HG03095 (cell line): Measurements from ENCODE around the gene KRTAP1-1.
"Not testable (repeated sequence)": the region's sequence is repeated elsewhere in the genome, so short reads cannot be mapped to it uniquely, and the experiment has no call there.

ENCODE experiments used
- ATAC-seq: cut with Tn5 transposase; IDR thresholded peaks from one replicate; pipeline ENCODE4 v1.9.1; 2021; ENCODE audit warnings: moderate library complexity; ENCODE audit not compliant: unreplicated experiment

KRTAP1-1 gene

DNA sequence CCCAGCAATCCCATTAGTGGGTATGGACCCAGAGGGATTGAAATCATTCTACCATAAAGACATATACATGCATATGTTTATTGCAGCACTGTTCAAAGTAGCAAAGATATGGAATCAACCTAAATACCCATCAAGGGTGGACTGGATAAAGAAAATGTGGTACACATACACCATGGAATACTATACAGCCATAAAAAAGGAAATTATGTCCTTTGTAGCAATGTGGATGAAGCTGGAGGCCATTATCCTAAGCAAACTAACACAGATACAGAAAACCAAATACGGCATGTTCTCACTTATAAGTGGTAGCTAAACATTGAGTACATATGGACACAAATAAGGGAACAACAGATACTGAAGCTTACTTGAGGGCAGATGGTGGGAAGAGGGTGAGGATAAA lies 16.3 kb upstream of the KRTAP1-1 start:
- ATAC-seq = no peak

DNA sequence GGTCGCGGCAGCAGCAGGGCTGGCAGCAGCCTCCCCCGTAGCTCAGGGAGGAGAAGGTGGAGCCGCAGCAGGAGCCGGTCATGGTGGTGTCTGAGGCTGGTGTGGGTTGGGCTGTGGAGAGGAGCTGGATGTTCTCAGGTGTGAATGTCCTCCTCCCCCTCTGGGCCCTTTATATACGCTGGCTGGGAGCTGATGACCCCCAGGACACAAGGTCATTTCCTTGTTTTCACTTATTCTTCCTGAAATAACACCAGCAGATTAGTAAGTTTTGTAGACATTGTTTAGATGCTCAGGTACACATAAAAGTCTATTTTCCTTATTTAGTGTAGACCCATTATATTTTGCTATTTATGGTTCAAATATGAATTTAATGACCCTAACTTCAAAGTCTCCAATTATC lies 13.9 kb upstream of the KRTAP1-1 start, which contains the start of gene KRTAP2-2:
TSS of gene KRTAP2-2 (minus strand) at position 101 of the 400 bp plus-strand sequence. CDS start at position 82, 19 bp downstream.
- not testable (repeated sequence) for ATAC-seq

GRCh38 chr17:41054556-41054955 lies 13.3 kb upstream of the KRTAP1-1 start:
- not testable (repeated sequence) for ATAC-seq

DNA sequence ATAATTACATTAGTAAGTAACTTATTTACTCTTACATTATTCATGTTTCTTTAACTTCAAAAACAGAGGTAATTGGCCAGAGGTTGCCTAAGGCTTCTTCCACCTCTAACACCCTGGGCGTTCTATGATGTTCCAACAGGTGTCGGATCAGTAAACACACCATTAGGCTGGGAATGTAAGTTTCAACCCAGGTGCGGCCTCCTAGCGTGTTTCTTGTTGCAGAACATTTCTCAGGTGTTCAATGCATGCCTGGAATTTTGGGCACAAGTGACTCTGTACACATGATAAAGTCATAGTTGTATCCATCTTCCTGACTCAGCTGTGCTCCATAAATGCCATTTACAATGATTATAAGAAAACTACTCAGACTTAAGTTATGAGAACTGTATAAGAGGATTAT lies 12.8 kb upstream of the KRTAP1-1 start:
- ATAC-seq = no peak

GRCh38 chr17:41052566-41052965 lies 11.3 kb upstream of the KRTAP1-1 start:
- ATAC-seq = no peak

- ATAC-seq = no peak
These were observed 7.9 kb upstream of the KRTAP1-1 start for GRCh38 chr17:41049110-41049509.

- ATAC-seq = no peak
These were observed 7.2 kb upstream of the KRTAP1-1 start for GRCh38 chr17:41048441-41048840.

GRCh38 chr17:41046735-41047465 lies 5.7 kb upstream of the KRTAP1-1 start, which contains the start of gene KRTAP2-1:
TSS of gene KRTAP2-1 (minus strand) at chr17:41047316. CDS start at chr17:41047267, 49 bp downstream.
- not testable (repeated sequence) for ATAC-seq

DNA sequence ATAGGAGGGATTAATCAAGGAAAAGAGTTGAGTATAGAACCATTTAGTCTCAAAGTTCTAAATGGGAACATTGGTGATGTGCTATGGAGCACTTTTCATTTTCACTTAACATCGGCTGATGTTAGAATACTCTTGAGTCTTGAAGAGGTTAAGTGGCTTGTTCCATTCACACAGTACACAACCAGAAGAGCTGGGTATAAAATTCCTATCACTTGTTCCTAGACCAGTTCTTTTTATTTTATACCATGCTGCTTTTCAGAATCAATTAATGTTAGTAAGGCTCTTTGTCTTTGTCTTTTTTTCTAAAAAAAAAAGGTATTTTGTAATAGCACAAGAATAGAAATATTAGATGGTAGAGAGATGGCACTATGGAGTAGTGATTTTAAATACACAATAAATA lies 1.7 kb upstream of the KRTAP1-1 start:
- no peak for ATAC-seq

DNA sequence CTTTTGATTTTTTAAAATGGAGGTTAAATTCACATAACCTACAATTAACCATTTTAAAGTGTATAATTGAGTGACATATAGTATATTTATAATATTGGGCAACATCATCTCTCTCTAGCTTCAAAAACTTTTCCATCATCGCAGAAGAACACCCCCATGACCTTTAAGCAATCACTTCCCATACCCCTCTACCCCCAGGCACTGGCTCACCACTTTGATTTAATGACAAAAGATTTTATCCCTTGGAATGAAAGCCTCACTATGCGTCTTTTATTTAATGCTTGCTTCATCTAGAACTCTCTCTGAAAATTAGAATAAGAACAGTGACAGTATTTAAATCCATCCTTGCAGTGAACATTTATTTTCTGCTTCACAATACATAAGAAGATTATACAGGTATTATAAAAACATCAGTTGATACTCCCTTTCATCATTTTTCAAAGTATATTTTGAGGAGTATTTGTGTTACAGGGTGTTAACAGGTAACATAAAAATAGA lies 3.3 kb downstream of the KRTAP1-1 start:
- no peak for ATAC-seq

GRCh38 chr17:41034346-41034935 lies 6.8 kb downstream of the KRTAP1-1 start, which contains the start of gene KRTAP1-3:
TSS of gene KRTAP1-3 (minus strand) at chr17:41034874. CDS start at chr17:41034821, 53 bp downstream.
- not testable (repeated sequence) for ATAC-seq

DNA sequence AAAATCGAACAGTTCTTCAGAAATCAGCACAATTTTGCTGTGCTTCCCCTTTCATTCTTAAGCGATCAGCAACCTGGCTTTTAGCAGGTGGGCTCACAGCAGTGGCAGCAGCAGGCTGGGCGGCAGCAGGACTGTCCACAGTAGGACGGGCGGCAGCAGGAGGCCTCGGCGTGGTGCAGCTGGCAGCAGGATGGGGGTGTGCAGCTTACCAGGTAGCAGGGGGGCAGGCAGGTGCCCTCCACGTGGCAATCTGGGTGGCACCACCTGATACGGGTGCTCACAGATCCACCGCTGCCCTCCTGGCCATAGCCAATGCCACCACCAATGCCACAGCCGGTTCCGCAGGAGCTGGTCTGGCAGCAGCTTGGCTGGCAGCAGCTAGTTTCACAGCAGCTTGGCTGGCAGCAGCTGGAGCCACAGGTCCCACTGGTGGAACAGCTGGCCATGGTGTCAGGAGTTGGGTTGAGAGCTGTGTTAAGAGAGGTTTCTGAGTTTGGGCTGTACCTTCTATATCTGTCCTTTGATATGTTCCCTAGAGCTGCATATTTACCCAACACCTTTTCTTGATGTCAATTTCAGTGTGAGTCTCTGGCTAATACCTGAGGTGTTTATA lies 11.5 kb downstream of the KRTAP1-1 start, which contains the start of gene KRTAP1-4:
TSS of gene KRTAP1-4 (minus strand) at position 563 of the 613 bp plus-strand sequence. CDS start at position 446, 117 bp downstream.
- no peak for ATAC-seq

DNA sequence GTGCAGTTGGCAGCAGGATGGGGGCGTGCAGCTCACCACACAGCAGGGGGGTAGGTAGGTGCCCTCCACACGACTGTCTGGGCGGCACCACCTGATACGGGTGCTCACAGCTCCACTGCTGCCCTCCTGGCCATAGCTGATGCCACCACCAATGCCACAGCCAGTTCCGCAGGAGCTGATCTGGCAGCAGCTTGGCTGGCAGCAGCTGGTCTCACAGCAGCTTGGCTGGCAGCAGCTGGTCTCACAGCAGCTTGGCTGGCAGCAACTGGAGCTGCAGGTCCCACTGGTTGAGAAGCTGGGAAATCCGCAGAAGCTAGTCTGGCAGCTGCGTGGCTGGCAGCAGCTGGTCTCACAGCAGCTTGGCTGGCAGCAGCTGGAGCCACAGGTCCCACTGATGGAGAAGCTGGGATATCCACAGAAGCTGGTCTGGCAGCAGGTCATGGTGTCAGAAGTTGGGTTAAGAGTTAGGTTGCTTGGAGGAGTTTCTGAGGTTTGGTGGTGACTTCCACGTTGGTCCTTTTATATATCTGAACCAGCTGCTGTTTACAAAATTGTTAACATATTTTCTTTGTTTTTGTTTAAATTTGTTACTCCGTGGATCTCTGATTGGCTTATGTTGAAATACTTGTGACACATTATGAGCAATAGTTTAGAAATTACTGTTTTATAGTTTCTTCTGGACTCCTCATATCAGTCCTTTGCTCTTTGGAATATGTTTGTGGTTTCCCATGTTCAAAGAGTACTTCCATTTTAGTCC lies 14.4 kb downstream of the KRTAP1-1 start, which contains the start of gene KRTAP1-5:
TSS of gene KRTAP1-5 (minus strand) at position 494 of the 757 bp plus-strand sequence. CDS start at position 441, 53 bp downstream.
- no peak for ATAC-seq

GRCh38 chr17:41024697-41025096 lies 16.6 kb downstream of the KRTAP1-1 start:
- ATAC-seq = no peak

DNA sequence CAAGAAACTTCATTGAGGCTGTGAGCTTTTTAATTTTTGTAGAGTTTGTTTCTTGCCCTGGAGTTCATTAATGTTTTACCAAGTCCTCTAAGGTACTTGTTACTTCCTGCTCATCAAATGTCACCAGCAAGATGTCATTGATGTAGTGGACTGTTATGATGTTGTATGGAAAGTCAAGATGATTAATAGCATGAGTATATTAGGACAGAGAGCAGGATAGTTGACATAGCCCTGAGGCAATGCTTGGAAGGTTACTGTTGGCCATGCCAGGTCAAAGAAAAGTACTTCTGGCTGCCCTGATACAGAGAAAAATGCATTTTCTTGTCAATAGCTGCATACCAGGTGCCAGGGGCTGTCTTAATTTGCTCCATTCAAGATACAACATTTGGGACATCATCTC lies 20.9 kb downstream of the KRTAP1-1 start:
- ATAC-seq = no peak

DNA sequence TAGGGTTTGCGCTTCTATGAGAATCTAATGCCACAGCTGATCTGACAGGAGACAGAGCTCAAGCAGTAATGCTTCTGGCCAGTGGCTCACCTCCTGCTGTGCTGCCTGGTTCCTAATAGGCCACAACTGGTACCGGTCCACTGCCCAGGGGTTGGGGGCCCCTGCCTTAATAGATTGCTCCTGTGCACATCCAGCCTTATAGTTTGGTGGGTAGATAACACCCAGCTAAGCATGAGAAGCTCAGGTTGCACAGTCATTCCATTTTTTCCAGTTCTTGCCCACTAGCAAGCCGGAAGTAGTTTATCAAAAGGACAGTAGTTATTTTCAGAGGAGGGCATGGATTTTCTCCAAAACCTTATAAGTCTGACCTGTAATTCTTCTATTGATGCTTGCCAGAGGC lies 21.8 kb downstream of the KRTAP1-1 start:
- ATAC-seq = no peak

GRCh38 chr17:41018541-41018940 lies 22.7 kb downstream of the KRTAP1-1 start:
- no peak for ATAC-seq

DNA sequence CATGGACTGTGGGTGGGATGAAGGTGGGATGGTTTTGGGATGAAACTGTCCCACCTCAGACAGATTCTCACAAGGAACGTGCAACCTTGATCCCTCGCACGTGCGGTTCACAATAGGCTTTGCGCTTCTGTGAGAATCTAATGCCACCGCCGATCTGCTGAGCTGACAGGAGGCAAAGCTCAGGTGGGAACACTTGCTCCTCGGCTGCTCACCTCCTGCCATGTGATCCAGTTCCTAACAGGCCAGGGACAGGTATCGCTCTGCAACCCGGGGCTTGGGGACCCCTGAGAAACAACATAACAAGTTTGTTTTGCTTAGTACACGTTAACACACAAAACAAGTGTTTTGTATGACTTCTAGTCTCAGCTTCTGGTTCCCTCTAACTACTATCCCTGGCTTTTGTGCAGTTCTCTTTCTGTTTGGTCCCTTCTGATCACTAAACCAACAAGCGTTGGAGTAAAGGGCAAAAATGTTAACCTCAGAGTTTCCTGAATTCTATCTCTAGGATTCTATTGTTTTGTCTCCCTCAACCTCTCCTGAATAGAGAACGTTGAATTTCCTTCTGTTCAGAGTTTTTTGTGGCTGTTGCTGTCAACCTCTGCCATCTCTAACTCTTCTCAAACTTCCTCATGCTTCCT lies 24.6 kb downstream of the KRTAP1-1 start:
- no peak for ATAC-seq

GRCh38 chr17:41015454-41015853 lies 25.8 kb downstream of the KRTAP1-1 start:
- ATAC-seq = no peak

- no peak for ATAC-seq
These were observed 27.6 kb downstream of the KRTAP1-1 start for GRCh38 chr17:41013606-41014005.
